Measurements from ENCODE around the gene SNX8. TPM values are rescaled to one million over a fixed set of nuclear protein-coding genes. Genes with fewer than 3 reads are reported as not detected.
"Not testable (repeated sequence)": the region's sequence is repeated elsewhere in the genome, so short reads cannot be mapped to it uniquely, and the experiment has no call there.

The SNX8 gene
- total and polyA plus RNA-seq, 8 donors: 17.0 to 60.5 (median 27.4) TPM

DNA sequence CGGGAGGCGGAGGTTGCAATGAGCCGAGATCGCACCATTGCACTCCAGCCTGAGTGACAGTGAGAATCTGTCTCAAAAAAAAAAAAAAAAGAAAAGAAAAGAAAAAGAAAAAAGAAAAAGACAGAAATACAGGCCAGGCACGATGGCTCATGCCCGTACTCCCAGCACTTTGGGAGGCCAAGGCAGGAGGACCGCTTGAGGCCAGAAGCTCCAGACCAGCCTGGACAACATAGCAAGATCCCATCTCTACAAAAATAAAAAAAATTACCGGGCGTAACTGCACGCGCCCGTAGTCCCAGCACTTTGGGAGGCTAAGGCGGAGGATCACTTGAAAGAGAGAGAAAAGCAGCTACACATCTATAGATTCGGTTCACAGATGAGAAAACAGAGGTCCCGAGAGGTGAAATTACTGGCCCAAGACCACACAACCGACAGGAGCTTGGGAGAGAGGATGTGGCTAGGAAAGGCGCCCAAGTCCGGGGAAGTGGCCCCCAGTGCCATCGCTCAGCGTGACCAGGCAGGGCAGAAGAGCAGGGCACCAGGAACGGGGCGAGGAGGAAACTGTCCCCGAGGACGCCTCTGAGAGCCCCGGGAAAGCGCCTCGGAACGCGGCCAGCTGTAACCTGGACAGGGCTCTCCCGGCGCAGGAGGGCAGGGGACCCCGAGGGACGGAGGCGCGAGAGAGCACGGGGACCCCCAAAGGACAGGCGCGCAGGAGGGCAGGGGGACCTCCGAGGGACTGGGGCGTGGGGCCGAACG is 612 bp downstream of the SNX8 start:
- Histone ChIP-seq H3K4me1 (peaks cover 0 to 10% of the 10 kb centered on the region in 2 donors), H3K9me3 (no peaks in the 10 kb centered on the region), H3K4me3 (peak overlapping the region; percentile 89 to 91), H3K27ac (peak overlapping the region; percentile 53 to 85), H3K36me3 (peaks cover 0 to 10% of the 10 kb centered on the region in 2 donors), H3K27me3 (no peaks in the 10 kb centered on the region)
- ATAC-seq (peak; percentile 32), DNase-seq (peak in 2 of 4 donors; percentile 28 to 45)
- intact Hi-C loops (cut with DNase I): loop anchor here in 1 of 2 donors (10.0 kb wide), 1 partner anchor 69 kb away; the partner anchor contains the start of genes MRM2 and NUDT1
- TF ChIP-seq, protein P1, sequence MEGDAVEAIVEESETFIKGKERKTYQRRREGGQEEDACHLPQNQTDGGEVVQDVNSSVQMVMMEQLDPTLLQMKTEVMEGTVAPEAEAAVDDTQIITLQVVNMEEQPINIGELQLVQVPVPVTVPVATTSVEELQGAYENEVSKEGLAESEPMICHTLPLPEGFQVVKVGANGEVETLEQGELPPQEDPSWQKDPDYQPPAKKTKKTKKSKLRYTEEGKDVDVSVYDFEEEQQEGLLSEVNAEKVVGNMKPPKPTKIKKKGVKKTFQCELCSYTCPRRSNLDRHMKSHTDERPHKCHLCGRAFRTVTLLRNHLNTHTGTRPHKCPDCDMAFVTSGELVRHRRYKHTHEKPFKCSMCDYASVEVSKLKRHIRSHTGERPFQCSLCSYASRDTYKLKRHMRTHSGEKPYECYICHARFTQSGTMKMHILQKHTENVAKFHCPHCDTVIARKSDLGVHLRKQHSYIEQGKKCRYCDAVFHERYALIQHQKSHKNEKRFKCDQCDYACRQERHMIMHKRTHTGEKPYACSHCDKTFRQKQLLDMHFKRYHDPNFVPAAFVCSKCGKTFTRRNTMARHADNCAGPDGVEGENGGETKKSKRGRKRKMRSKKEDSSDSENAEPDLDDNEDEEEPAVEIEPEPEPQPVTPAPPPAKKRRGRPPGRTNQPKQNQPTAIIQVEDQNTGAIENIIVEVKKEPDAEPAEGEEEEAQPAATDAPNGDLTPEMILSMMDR (IDR thresholded peaks at IDR 0.05): no peak

GRCh38 chr7:2312267-2312929 is 1.8 kb downstream of the SNX8 start:
- no peak overlapping the region for H3K27ac ChIP-seq
- H3K27me3 ChIP-seq: no peaks in the 10 kb centered on the region
- intact Hi-C loops (cut with DNase I): loop anchor here in 1 of 2 donors (10.0 kb wide), 1 partner anchor 68 kb away; the partner anchor contains the start of genes MRM2 and NUDT1
- no peak overlapping the region for H3K4me3 ChIP-seq
- H3K36me3 ChIP-seq: peaks cover 0 to 10% of the 10 kb centered on the region in 2 donors
- no peak for ATAC-seq
- peaks cover 0 to 7% of the 10 kb centered on the region in 2 donors for H3K4me1 ChIP-seq
- TF ChIP-seq, protein P1 (IDR thresholded peaks at IDR 0.05): no peak
- H3K9me3 ChIP-seq: no peaks in the 10 kb centered on the region
- DNase-seq: peak in 1 of 4 donors; percentile 13

DNA sequence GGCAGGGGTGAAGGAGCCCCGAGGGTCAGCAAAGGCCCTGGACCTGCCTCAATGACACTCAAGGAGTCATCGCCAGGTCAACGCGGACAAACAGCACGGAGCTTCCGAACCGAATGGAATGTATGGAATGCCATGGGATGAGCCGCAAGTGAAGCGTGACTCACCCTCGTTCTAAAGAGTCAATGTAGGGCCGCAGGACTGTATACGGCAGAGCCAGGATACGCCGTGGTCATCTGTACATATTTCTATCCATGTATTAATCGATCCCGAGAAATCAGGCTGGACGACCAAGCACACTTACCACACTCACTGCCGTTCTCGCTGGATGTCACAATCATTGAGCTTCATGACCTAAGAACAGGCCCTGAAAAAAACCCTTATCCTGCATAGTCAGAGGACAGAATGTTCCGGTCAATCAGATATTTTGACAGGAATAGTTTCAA is 4.3 kb downstream of the SNX8 start:
- Histone ChIP-seq H3K27ac (no peak overlapping the region), H3K27me3 (no peaks in the 10 kb centered on the region), H3K36me3 (peaks cover 0 to 10% of the 10 kb centered on the region in 2 donors), H3K4me1 (peaks cover 0 to 11% of the 10 kb centered on the region in 2 donors), H3K4me3 (no peak overlapping the region), H3K9me3 (no peaks in the 10 kb centered on the region)
- TF ChIP-seq, protein P1 (IDR thresholded peaks at IDR 0.05): no peak
- DNase-seq (peak in 1 of 4 donors; percentile 24), ATAC-seq (no peak)
- intact Hi-C loops (cut with DNase I): loop anchor here in 1 of 2 donors (10.0 kb wide), 1 partner anchor 65 kb away; the partner anchor contains the start of genes MRM2 and NUDT1

DNA sequence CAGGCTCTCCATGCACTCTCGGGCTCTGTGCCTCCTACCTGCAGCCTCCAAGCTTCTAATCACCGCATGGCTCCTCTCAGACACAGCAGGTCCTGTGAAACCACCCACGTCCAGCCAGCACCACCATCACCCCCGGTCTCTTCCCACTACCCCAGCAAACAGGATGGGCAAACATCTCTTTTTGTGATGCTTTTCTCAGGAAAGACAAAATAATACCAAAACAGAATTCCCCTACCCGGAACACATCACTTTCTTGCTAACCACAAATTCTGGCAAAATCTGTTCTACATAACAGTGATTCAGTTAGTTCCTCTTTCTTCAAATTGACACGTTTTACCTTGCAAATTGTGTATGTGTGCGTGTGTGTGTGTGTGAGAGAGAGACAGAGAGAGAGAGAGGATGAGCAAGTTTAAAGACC is 6.5 kb downstream of the SNX8 start:
- Histone ChIP-seq H3K27me3 (no peaks in the 10 kb centered on the region), H3K9me3 (no peaks in the 10 kb centered on the region), H3K4me1 (peaks cover 0 to 11% of the 10 kb centered on the region in 2 donors), H3K36me3 (peaks cover 0 to 10% of the 10 kb centered on the region in 2 donors), H3K27ac (no peak overlapping the region), H3K4me3 (no peak overlapping the region)
- TF ChIP-seq, protein P1 (IDR thresholded peaks at IDR 0.05): no peak
- peak in 1 of 4 donors; percentile 25 for DNase-seq
- ATAC-seq: no peak
- intact Hi-C loops (cut with DNase I): no loop called here

DNA sequence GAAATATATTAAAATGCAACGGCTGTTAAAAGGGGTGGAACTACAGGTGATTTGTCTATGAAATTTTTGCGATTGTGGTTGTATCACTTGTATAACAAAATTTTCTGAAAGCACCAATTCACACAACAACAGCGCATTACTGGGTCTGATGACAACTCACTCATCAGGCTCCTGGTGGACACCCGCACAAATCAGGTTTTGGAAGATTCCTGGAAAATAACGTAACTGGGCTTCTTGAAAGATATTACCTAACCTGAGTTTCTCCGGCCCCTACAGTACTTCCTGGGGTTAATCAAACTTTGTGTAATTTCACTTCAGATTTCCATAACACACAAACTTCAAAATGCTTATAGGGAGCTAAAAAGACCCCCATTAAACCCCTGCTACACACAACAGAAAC is 7.6 kb downstream of the SNX8 start:
- DNase-seq (no peak), ATAC-seq (no peak)
- Histone ChIP-seq H3K27me3 (no peaks in the 10 kb centered on the region), H3K9me3 (no peaks in the 10 kb centered on the region), H3K27ac (no peak overlapping the region), H3K36me3 (peaks cover 0 to 10% of the 10 kb centered on the region in 2 donors), H3K4me1 (peaks cover 0 to 11% of the 10 kb centered on the region in 2 donors), H3K4me3 (no peak overlapping the region)
- intact Hi-C loops (cut with DNase I): no loop called here
- TF ChIP-seq, protein P1 (IDR thresholded peaks at IDR 0.05): no peak

- H3K4me3 ChIP-seq; H3K9me3 ChIP-seq; intact Hi-C loops (cut with DNase I); ATAC-seq; H3K27me3 ChIP-seq: not testable (repeated sequence)
- peak overlapping the region in 1 of 2 donors; percentile 25 for H3K27ac ChIP-seq
- peak in 1 of 4 donors; percentile 3 for DNase-seq
- peaks cover 0 to 18% of the 10 kb centered on the region in 2 donors for H3K4me1 ChIP-seq
- peaks cover 0 to 10% of the 10 kb centered on the region in 2 donors for H3K36me3 ChIP-seq
These were observed 9.0 kb downstream of the SNX8 start for GRCh38 chr7:2305258-2305657.

DNA sequence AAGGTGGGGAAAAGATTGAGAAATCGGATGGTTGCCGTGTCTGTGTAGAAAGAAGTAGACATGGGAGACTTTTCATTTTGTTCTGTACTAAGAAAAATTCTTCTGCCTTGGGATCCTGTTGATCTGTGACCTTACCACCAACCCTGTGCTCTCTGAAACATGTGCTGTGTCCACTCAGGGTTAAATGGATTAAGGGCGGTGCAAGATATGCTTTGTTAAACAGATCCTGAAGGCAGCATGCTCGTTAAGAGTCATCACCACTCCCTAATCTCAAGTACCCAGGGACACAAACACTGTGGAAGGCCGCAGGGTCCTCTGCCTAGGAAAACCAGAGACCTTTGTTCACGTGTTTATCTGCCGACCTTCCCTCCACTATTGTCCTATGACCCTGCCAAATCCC is 10.7 kb downstream of the SNX8 start:
- H3K4me1 ChIP-seq: peaks cover 9 to 19% of the 10 kb centered on the region in 2 donors
- H3K9me3 ChIP-seq; intact Hi-C loops (cut with DNase I); H3K4me3 ChIP-seq; H3K36me3 ChIP-seq; DNase-seq; H3K27ac ChIP-seq; ATAC-seq; H3K27me3 ChIP-seq: not testable (repeated sequence)
